Myocyte (in vitro differentiated cells): ENCODE data around the gene FKBP5. TPM values are rescaled to one million over a fixed set of nuclear protein-coding genes. Genes with fewer than 3 reads are reported as not detected.

Experiments
- DNase-seq: peaks from one replicate; pipeline ENCODE4 v3.0.0-alpha.2; 2012; ENCODE audit warnings: low read depth
- total RNA-seq: library from RNA; depleted of rRNA; stranded (reverse); fragments of >200 nt; gene quantifications from 2 replicates; pipeline ENCODE4 v1.2.3, GENCODE V29; 2014

Gene FKBP5
- total RNA-seq, 1 donor from 2014 or later: 13.4 TPM

- no peak for DNase-seq
Observed at GRCh38 chr6:35589904-35590303, 98.8 kb downstream of the FKBP5 start.

- DNase-seq: no peak
Observed at GRCh38 chr6:35589201-35589739, 99.4 kb downstream of the FKBP5 start.

- DNase-seq: no peak
Observed at GRCh38 chr6:35587167-35587566, 101.5 kb downstream of the FKBP5 start.

GRCh38 chr6:35586542-35586941 lies 102.2 kb downstream of the FKBP5 start:
- DNase-seq: no peak

GRCh38 chr6:35585658-35586057 lies 103.1 kb downstream of the FKBP5 start:
- DNase-seq: no peak

GRCh38 chr6:35583893-35584688 lies 104.6 kb downstream of the FKBP5 start:
- DNase-seq: peak; percentile 81

GRCh38 chr6:35582315-35582714 lies 106.4 kb downstream of the FKBP5 start:
- no peak for DNase-seq

- peak; percentile 82 for DNase-seq
Observed at GRCh38 chr6:35581633-35582032, 107.1 kb downstream of the FKBP5 start.

GRCh38 chr6:35580836-35581235 lies 107.9 kb downstream of the FKBP5 start:
- no peak for DNase-seq

- no peak for DNase-seq
Observed at GRCh38 chr6:35576682-35577081, 112.0 kb downstream of the FKBP5 start.

- DNase-seq: peak; percentile 79
Observed at GRCh38 chr6:35573495-35574110, 115.1 kb downstream of the FKBP5 start.

GRCh38 chr6:35570885-35571330 lies 117.8 kb downstream of the FKBP5 start:
- DNase-seq: peak; percentile 42

GRCh38 chr6:35569011-35569461 lies 119.7 kb downstream of the FKBP5 start:
- DNase-seq: peak; percentile 41

- DNase-seq: no peak
Observed at GRCh38 chr6:35566794-35567193, 121.9 kb downstream of the FKBP5 start.

GRCh38 chr6:35564733-35565132 lies 124.0 kb downstream of the FKBP5 start:
- DNase-seq: no peak

GRCh38 chr6:35562060-35562459 lies 126.7 kb downstream of the FKBP5 start:
- DNase-seq: no peak

GRCh38 chr6:35561113-35561512 lies 127.6 kb downstream of the FKBP5 start:
- no peak for DNase-seq

- no peak for DNase-seq
Observed at GRCh38 chr6:35558571-35558970, 130.1 kb downstream of the FKBP5 start.

GRCh38 chr6:35557239-35557638 lies 131.5 kb downstream of the FKBP5 start:
- no peak for DNase-seq

GRCh38 chr6:35554811-35555210 lies 133.9 kb downstream of the FKBP5 start:
- no peak for DNase-seq

- DNase-seq: no peak
Observed at GRCh38 chr6:35553315-35553714, 135.4 kb downstream of the FKBP5 start.

GRCh38 chr6:35552285-35552917 lies 136.3 kb downstream of the FKBP5 start:
- peak; percentile 16 for DNase-seq
